ACHN (cell line): ENCODE results near the gene SRGAP2C.
"Not testable (repeated sequence)": the region's sequence is repeated elsewhere in the genome, so short reads cannot be mapped to it uniquely, and the experiment has no call there.

Experiments
- DNase-seq: peaks from one replicate; pipeline ENCODE4 v3.0.0-alpha.2; 2015
- in situ Hi-C: cut with HindIII; loops from 2 replicates; pipeline ENCODE4 v1.10.0; 2017; ENCODE audit warnings: low sequenced_read_pairs, low pct_ligation_motif_present, low pct_unique_long_range_greater_than_20kb

SRGAP2C gene

DNA sequence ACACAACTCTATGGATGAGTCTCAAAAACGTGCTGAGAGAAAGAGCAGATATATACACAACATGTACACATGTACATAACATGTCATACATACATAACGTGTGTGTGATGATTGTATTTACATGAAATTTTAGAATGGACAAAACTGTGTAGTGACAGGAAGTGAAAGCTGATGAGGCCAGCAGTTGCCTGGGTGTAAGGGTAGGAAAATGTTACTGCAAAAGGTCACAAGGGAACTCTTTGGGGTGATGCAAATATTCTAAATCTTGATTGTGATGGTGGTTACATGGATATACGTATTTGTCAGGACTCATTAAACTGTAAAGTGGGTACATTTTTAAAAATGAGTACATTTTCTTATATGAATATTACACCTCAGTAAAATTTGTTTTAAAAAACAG, 236.7 kb downstream of the SRGAP2C start:
- DNase-seq, in situ Hi-C loops: not testable (repeated sequence)

DNA sequence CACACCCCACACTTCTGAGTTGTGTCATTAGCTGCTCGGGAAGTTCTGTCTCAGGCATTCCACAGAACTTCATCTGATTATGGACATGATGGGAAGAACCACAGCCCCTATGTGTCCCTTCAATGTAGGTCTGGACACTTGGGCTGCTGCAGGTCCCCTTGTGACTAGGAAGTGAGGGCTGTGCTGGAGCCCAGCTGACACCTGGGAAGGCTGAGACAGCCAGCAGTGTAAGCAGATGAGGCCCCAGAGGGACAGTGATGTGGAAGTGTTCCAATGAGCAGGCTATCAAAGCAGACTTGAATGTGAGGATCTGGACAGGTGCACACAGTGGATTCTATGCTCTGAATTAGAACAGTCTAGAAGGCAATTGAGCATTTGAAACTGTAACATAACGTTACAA, 239.2 kb downstream of the SRGAP2C start:
- DNase-seq, in situ Hi-C loops: not testable (repeated sequence)

DNA sequence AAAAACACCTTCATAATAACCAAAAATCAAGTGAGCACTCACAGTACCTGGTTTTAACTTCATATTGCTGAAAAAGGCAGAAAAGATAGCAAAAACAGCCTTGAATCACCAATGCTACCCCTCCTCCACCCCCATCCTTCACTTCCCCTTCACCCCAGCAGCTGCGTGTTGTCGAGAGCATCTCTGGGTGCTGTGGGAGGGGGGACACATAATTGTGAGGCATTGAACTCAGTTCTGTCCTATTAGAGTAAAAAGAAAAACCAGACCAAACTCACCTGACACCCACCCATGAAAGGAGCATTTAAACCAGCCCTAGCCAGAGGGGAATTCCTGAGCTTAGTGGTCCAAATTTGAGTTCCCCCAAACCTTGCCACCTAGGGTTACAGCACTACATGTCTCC, 248.7 kb downstream of the SRGAP2C start:
- in situ Hi-C loops, DNase-seq: not testable (repeated sequence)

DNA sequence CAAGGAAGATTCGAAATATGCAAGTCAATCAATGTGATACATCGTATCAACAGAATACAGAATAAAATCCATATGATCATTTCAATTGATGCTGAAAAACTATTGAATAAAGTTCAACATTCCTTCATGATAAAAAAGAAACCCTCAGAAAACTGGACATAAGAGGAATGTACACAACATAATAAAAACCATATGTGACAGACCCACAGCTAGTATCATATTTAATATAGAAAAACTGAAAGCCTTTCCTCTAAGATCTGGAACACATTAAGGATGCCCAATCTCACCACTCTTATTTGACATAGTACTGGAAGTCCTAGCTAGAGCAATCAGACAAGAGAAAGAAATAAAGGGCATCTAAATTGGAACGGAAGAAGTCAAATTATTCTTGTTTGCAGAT, 254.1 kb downstream of the SRGAP2C start:
- DNase-seq, in situ Hi-C loops: not testable (repeated sequence)

DNA sequence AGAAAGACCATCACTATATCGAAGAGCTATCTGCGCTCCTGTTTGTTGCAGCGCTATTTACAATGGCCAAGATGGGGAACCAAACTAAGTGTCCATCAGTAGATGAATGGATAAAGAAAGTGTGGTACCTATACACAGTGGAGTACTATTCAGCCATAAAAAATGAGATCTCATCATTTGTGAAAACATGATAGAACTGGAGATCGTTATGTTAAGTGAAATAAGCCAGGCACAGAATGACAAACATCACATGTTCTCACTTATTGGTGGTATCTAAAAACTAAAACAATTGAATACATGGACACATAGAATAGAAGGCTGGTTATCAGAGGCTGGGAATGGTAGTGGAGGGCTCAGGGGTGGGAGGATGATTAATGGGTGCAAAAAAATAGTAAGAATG, 256.2 kb downstream of the SRGAP2C start:
- in situ Hi-C loops: no loop called here
- no peak for DNase-seq
